Neural cell (in vitro differentiated cells): ENCODE data around the gene IL13RA2. TPM values are rescaled to one million over a fixed set of nuclear protein-coding genes. Genes with fewer than 3 reads are reported as not detected.

Experiments
- H2AFZ ChIP-seq: fragments of 200-600, 300-800 bp; sonication (generic), shearing (Covaris generic); 2 replicates; pipeline ENCODE4 v1.6.0; 2014; ENCODE audit warnings: low read depth, mild to moderate bottlenecking, antibody characterized with exemption, low read length, moderate library complexity
- H3F3A ChIP-seq: fragments of 200-600 bp; shearing (Covaris generic); 2 replicates; pipeline ENCODE4 v1.6.1; 2016; ENCODE audit warnings: mild to moderate bottlenecking, moderate library complexity, mixed read lengths, antibody characterized with exemption, low read length; ENCODE audit not compliant: insufficient read depth, poor library complexity, severe bottlenecking
- H3K27ac ChIP-seq: fragments of 200-600, 300-800 bp; sonication (generic), shearing (Covaris generic); 2 replicates; pipeline ENCODE4 v1.5.1; 2014; ENCODE audit warnings: mild to moderate bottlenecking, low read length, moderate library complexity
- H3K27me3 ChIP-seq: fragments of 300-800, 200-600 bp; sonication (generic), shearing (Covaris generic); 2 replicates; pipeline ENCODE4 v1.6.0; 2014; ENCODE audit warnings: mild to moderate bottlenecking, low read depth, low read length, moderate library complexity; ENCODE audit not compliant: insufficient read depth
- H3K36me3 ChIP-seq: fragments of 300-800, 200-600 bp; sonication (generic), shearing (Covaris generic); 2 replicates; pipeline ENCODE4 v1.5.1; 2014; ENCODE audit warnings: mild to moderate bottlenecking, antibody characterized with exemption, low read length, moderate library complexity; ENCODE audit not compliant: insufficient read depth
- H3K4me2 ChIP-seq: fragments of 300-800, 200-600 bp; sonication (generic), shearing (Covaris generic); 2 replicates; pipeline ENCODE4 v1.6.0; 2014; ENCODE audit warnings: mild to moderate bottlenecking, low read length
- H3K4me3 ChIP-seq: fragments of 300-800, 200-600 bp; sonication (generic), shearing (Covaris generic); 2 replicates; pipeline ENCODE4 v1.5.1; 2014; ENCODE audit warnings: mild to moderate bottlenecking, low read length, moderate library complexity
- H3K79me2 ChIP-seq: fragments of 200-600 bp; shearing (Covaris generic); replicated peaks from 2 replicates; pipeline ENCODE4 v1.6.0; 2014; ENCODE audit warnings: mild to moderate bottlenecking, low read length, moderate library complexity; ENCODE audit not compliant: insufficient read depth
- H3K9ac ChIP-seq: fragments of 300-800, 200-600 bp; sonication (generic), shearing (Covaris generic); 2 replicates; pipeline ENCODE4 v1.6.1; 2016; ENCODE audit warnings: mild to moderate bottlenecking, low read length, mixed read lengths
- H3K9me2 ChIP-seq: fragments of 200-600 bp; shearing (Covaris generic); 2 replicates; pipeline ENCODE4 v1.6.1; 2016; ENCODE audit warnings: mild to moderate bottlenecking, low read length, mixed read lengths; ENCODE audit not compliant: insufficient read depth
- H3K9me3 ChIP-seq: fragments of 200-600, 300-800 bp; sonication (generic), shearing (Covaris generic); 2 replicates; pipeline ENCODE4 v1.6.1; 2016; ENCODE audit warnings: mild to moderate bottlenecking, mixed run types, low read length, moderate library complexity, mixed read lengths
- H4K20me1 ChIP-seq: fragments of 200-600 bp; shearing (Covaris generic); 2 replicates; pipeline ENCODE4 v1.6.1; 2016; ENCODE audit warnings: mild to moderate bottlenecking, mixed run types; ENCODE audit not compliant: insufficient read depth
- EP300 ChIP-seq: fragments of 450-650 bp; conservative IDR thresholded peaks from 2 replicates; pipeline ENCODE4 v1.6.1; 2014; ENCODE audit warnings: antibody characterized with exemption, mild to moderate bottlenecking, moderate library complexity; ENCODE audit not compliant: poor library complexity, severe bottlenecking
- EZH2 ChIP-seq: fragments of 200-600, 300-800 bp; shearing (Covaris generic), sonication (generic); IDR thresholded peaks from 2 replicates; pipeline ENCODE4 v1.6.1; 2014; ENCODE audit warnings: antibody characterized with exemption, low read length, borderline replicate concordance, mild to moderate bottlenecking; ENCODE audit not compliant: insufficient read depth, poor library complexity, severe bottlenecking
- MXI1 ChIP-seq: fragments of 450-650 bp; conservative IDR thresholded peaks from 2 replicates; pipeline ENCODE4 v1.6.1; 2014; ENCODE audit warnings: antibody characterized with exemption, mild to moderate bottlenecking; ENCODE audit not compliant: poor library complexity, severe bottlenecking
- POLR2AphosphoS5 ChIP-seq: IDR thresholded peaks from 2 replicates; pipeline ENCODE4 v1.6.1; 2012
- RAD21 ChIP-seq: fragments of 450-650 bp; conservative IDR thresholded peaks from 2 replicates; pipeline ENCODE4 v1.6.1; 2014; ENCODE audit warnings: antibody characterized with exemption, mild to moderate bottlenecking, moderate library complexity
- SMC3 ChIP-seq: fragments of 450-650 bp; conservative IDR thresholded peaks from 2 replicates; pipeline ENCODE4 v1.6.1; 2014; ENCODE audit warnings: antibody characterized with exemption, mild to moderate bottlenecking, moderate library complexity; ENCODE audit not compliant: poor library complexity
- TAF1 ChIP-seq: IDR thresholded peaks from 2 replicates; pipeline ENCODE4 v1.6.1; 2012; ENCODE audit warnings: low read depth
- polyA plus RNA-seq: library from polyadenylated mRNA; depleted of rRNA; stranded (reverse); fragments of >200 nt; gene quantifications from 2 replicates; pipeline ENCODE4 v1.2.3, GENCODE V29; 2014
- TF ChIP-seq, protein P1 (sequence below): IDR thresholded peaks from 2 replicates; pipeline ENCODE4 v1.6.1; 2012; ENCODE audit warnings: borderline replicate concordance
- TF ChIP-seq, protein P2 (sequence below): fragments of 450-650 bp; IDR thresholded peaks from 2 replicates; pipeline ENCODE4 v1.5.1; 2014; ENCODE audit warnings: antibody characterized with exemption, mild to moderate bottlenecking, moderate library complexity; ENCODE audit not compliant: poor library complexity, severe bottlenecking

The IL13RA2 gene
- polyA plus RNA-seq, 1 donor from 2014 or later = 1.4 TPM

DNA sequence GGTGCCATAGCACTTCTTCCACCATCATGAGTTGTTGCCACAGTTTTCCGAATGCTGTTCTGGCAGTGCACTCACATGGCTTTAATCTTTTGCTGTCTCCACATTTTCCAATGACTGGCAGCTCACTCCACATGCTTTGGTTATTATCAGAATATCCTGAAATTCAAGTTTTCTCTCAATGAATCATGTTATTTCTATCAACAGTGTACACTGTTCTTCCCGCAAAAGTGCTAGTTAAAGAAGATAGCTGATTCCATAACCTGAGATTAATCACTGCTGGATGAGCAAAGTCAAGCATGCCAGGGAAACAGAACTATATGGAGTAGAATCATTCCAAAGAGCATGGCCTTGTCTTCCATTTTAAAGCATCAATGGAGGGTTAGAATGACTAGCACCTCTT lies 14.6 kb upstream of the IL13RA2 start:
- H4K20me1 ChIP-seq = no peaks in the 10 kb centered on the region

GRCh38 chrX:115030625-115031024 lies 13.2 kb upstream of the IL13RA2 start:
- no peaks in the 10 kb centered on the region for H3K9me2 ChIP-seq
- no peak overlapping the region for H3K9ac ChIP-seq
- H3K27ac ChIP-seq = no peak overlapping the region
- H3K4me2 ChIP-seq = no peak overlapping the region
- TF ChIP-seq TAF1 (no peak), SMC3 (no peak), EZH2 (no peak), RAD21 (no peak), EP300 (no peak), MXI1 (no peak)
- TF ChIP-seq, protein P1, sequence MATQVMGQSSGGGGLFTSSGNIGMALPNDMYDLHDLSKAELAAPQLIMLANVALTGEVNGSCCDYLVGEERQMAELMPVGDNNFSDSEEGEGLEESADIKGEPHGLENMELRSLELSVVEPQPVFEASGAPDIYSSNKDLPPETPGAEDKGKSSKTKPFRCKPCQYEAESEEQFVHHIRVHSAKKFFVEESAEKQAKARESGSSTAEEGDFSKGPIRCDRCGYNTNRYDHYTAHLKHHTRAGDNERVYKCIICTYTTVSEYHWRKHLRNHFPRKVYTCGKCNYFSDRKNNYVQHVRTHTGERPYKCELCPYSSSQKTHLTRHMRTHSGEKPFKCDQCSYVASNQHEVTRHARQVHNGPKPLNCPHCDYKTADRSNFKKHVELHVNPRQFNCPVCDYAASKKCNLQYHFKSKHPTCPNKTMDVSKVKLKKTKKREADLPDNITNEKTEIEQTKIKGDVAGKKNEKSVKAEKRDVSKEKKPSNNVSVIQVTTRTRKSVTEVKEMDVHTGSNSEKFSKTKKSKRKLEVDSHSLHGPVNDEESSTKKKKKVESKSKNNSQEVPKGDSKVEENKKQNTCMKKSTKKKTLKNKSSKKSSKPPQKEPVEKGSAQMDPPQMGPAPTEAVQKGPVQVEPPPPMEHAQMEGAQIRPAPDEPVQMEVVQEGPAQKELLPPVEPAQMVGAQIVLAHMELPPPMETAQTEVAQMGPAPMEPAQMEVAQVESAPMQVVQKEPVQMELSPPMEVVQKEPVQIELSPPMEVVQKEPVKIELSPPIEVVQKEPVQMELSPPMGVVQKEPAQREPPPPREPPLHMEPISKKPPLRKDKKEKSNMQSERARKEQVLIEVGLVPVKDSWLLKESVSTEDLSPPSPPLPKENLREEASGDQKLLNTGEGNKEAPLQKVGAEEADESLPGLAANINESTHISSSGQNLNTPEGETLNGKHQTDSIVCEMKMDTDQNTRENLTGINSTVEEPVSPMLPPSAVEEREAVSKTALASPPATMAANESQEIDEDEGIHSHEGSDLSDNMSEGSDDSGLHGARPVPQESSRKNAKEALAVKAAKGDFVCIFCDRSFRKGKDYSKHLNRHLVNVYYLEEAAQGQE = no peak
- TF ChIP-seq, protein P2, sequence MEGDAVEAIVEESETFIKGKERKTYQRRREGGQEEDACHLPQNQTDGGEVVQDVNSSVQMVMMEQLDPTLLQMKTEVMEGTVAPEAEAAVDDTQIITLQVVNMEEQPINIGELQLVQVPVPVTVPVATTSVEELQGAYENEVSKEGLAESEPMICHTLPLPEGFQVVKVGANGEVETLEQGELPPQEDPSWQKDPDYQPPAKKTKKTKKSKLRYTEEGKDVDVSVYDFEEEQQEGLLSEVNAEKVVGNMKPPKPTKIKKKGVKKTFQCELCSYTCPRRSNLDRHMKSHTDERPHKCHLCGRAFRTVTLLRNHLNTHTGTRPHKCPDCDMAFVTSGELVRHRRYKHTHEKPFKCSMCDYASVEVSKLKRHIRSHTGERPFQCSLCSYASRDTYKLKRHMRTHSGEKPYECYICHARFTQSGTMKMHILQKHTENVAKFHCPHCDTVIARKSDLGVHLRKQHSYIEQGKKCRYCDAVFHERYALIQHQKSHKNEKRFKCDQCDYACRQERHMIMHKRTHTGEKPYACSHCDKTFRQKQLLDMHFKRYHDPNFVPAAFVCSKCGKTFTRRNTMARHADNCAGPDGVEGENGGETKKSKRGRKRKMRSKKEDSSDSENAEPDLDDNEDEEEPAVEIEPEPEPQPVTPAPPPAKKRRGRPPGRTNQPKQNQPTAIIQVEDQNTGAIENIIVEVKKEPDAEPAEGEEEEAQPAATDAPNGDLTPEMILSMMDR = no peak
- H2AFZ ChIP-seq = no peak overlapping the region
- H3K9me3 ChIP-seq = no peaks in the 10 kb centered on the region
- no peaks in the 10 kb centered on the region for H3F3A ChIP-seq
- no peaks in the 10 kb centered on the region for H4K20me1 ChIP-seq
- H3K36me3 ChIP-seq = no peaks in the 10 kb centered on the region
- no peaks in the 10 kb centered on the region for H3K79me2 ChIP-seq
- no peak overlapping the region for H3K4me3 ChIP-seq
- no peaks in the 10 kb centered on the region for H3K27me3 ChIP-seq

More for the DNA sequence above, 14.6 kb upstream of the IL13RA2 start:
- Histone ChIP-seq H3K4me3 (no peak overlapping the region), H3K27me3 (no peaks in the 10 kb centered on the region), H3K9me3 (no peaks in the 10 kb centered on the region), H3K79me2 (no peaks in the 10 kb centered on the region), H3K36me3 (no peaks in the 10 kb centered on the region), H3K4me2 (no peak overlapping the region), H3K27ac (no peak overlapping the region), H3K9me2 (no peaks in the 10 kb centered on the region), H3F3A (no peaks in the 10 kb centered on the region), H3K9ac (no peak overlapping the region), H2AFZ (no peak overlapping the region)
- TF ChIP-seq POLR2AphosphoS5 (no peak), EZH2 (no peak), EP300 (no peak), RAD21 (no peak), SMC3 (no peak), MXI1 (no peak), TAF1 (no peak)
- TF ChIP-seq, protein P1 = no peak
- TF ChIP-seq, protein P2 = no peak
